Activated CD8-positive, alpha-beta T cell treated with anti-CD3 and anti-CD28 coated beads, Interleukin-2, amount 10 ng/mL, durations not matched to agents 7 days and 5 days (primary cell): ENCODE results near the gene SUPT5H. TPM values are rescaled to one million over a fixed set of nuclear protein-coding genes. Genes with fewer than 3 reads are reported as not detected.

Source experiments
- ATAC-seq: fragments of 150-1000 bp; cut with Tn5 transposase; one replicate; pipeline ENCODE4 v1.10.0; 2021; ENCODE audit warnings: moderate library complexity
- CTCF ChIA-PET: fragments of 350-600 bp; sonication (Branson Sonifier 250); formaldehyde crosslinking; loops from one replicate; lab custom pipeline; 2021; ENCODE audit warnings: antibody characterized with exemption; lab: Charles Lee
- POLR2A ChIA-PET: fragments of 350-600 bp; sonication (Branson Sonifier 250); formaldehyde crosslinking; loops from one replicate; lab custom pipeline; 2021; ENCODE audit warnings: antibody characterized with exemption; lab: Charles Lee
- DNase-seq: peaks from one replicate; pipeline ENCODE4 v3.0.0-alpha.2; 2020
- H3K27ac Mint-ChIP-seq: one replicate; pipeline ENCODE4 v1.8.0; 2021; ENCODE audit warnings: mild to moderate bottlenecking, mixed read lengths
- H3K27me3 Mint-ChIP-seq: one replicate; pipeline ENCODE4 v1.8.0; 2021; ENCODE audit warnings: low read depth, mixed read lengths
- H3K36me3 Mint-ChIP-seq: one replicate; pipeline ENCODE4 v1.8.0; 2021; ENCODE audit warnings: low read depth, mixed read lengths
- H3K4me1 Mint-ChIP-seq: one replicate; pipeline ENCODE4 v1.8.0; 2021; ENCODE audit warnings: low read depth, mixed read lengths
- H3K4me3 Mint-ChIP-seq: one replicate; pipeline ENCODE4 v1.8.0; 2021; ENCODE audit warnings: mild to moderate bottlenecking, mixed read lengths
- H3K9me3 Mint-ChIP-seq: one replicate; pipeline ENCODE4 v1.8.0; 2022; ENCODE audit warnings: mixed read lengths; ENCODE audit not compliant: insufficient read depth
- total RNA-seq, 2 experiments: library from RNA; stranded (reverse); gene quantifications; one replicate each; pipeline ENCODE4 v1.2.3, GENCODE V29; 2021

Gene SUPT5H
- total RNA-seq, 2 experiments from 2014 or later: 144 to 147 TPM

GRCh38 chr19:39514840-39515550, 69.6 kb downstream of the SUPT5H start, which contains the start of gene SELENOV:
SELENOV (plus strand) TSS chr19:39515139; CDS start chr19:39515213, 74 bp downstream.
- POLR2A ChIA-PET: interaction anchor here (1.1 kb wide), 1 partner anchor 12 kb away, joined by 3 read pairs; no protein-coding TSS in a partner anchor
- CTCF ChIA-PET: interaction anchor here (0.8 to 1.2 kb wide), 3 partner anchors 11 to 41 kb away, joined by 3 to 5 read pairs (median 4); no protein-coding TSS in a partner anchor
- H3K4me3 Mint-ChIP-seq: peak within 1 kb of the TSS; percentile 32
- ATAC-seq (peak; percentile 57), DNase-seq (no peak)
- H3K4me1 Mint-ChIP-seq: peaks cover 15% of the 10 kb centered on the region
- H3K27me3 Mint-ChIP-seq: peaks cover 42% of the 10 kb centered on the region
- no peak within 1 kb of the TSS for H3K27ac Mint-ChIP-seq
- H3K36me3 Mint-ChIP-seq: peaks cover 1% of the 10 kb centered on the region
- no peaks in the 10 kb centered on the region for H3K9me3 Mint-ChIP-seq

- Mint-ChIP-seq H3K36me3 (peaks cover 1% of the 10 kb centered on the region), H3K9me3 (no peaks in the 10 kb centered on the region), H3K4me1 (peaks cover 15% of the 10 kb centered on the region), H3K27ac (no peak overlapping the region), H3K27me3 (peaks cover 42% of the 10 kb centered on the region), H3K4me3 (no peak overlapping the region)
- ChIA-PET CTCF (interaction anchor here (0.8 kb wide), 1 partner anchor 41 kb away, joined by 3 read pairs; no protein-coding TSS in a partner anchor), POLR2A (interaction anchor here (1.1 kb wide), 1 partner anchor 12 kb away, joined by 3 read pairs; no protein-coding TSS in a partner anchor)
- ATAC-seq (peak; percentile 20), DNase-seq (no peak)
Measured at GRCh38 chr19:39515551-39516191, 70.3 kb downstream of the SUPT5H start.

DNA sequence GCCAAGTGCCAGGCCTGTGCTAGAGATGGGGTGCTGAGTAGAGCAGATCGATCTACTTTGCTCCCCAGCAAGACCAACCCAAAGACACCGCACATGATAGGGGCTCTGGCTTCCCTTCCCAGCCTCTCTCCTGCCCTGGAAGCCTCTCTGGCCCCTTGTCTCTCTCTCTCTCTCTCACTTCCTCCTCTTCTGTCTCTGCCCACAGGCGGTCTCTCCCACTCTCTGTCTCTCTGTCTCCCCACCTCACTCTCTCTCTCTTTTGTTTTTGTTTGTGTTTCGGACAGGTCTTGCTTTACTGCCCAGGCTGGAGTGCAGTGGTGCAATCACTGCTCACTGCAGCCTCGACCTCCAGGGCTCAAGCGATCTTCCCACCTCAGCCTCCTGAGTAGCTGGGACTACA, 70.9 kb downstream of the SUPT5H start:
- Mint-ChIP-seq H3K4me3 (no peak overlapping the region), H3K9me3 (no peaks in the 10 kb centered on the region), H3K4me1 (peaks cover 15% of the 10 kb centered on the region), H3K27ac (no peak overlapping the region), H3K36me3 (peaks cover 1% of the 10 kb centered on the region), H3K27me3 (peaks cover 42% of the 10 kb centered on the region)
- ATAC-seq: peak; percentile 25
- DNase-seq: no peak
- ChIA-PET POLR2A (no interaction called here), CTCF (interaction anchor here (0.8 kb wide), 1 partner anchor 42 kb away, joined by 3 read pairs; no protein-coding TSS in a partner anchor)

DNA sequence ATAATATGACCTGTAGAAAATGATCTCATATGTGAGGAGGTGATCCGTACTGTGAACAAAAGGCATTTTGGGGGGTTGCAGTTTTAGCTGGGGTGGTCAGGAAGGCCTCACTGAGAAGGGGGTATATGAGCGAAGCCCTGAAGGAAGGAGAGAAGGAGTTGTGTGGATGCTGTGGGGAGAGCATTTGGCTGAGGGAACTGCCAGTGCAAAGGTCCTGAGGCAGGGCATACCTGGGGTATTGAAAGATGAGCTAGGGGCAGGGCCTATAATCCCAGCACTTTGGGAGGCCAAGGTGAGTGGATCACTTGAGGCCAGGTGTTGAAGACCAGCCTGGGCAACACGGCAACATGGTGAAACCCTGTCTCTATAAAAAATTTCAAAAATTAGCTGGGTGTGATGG, 72.0 kb downstream of the SUPT5H start:
- ChIA-PET POLR2A (no interaction called here), CTCF (no interaction called here)
- H3K36me3 Mint-ChIP-seq: peaks cover 1% of the 10 kb centered on the region
- H3K27me3 Mint-ChIP-seq: peaks cover 42% of the 10 kb centered on the region
- DNase-seq (no peak), ATAC-seq (no peak)
- no peaks in the 10 kb centered on the region for H3K9me3 Mint-ChIP-seq
- H3K4me1 Mint-ChIP-seq: peaks cover 15% of the 10 kb centered on the region
- H3K27ac Mint-ChIP-seq: no peak overlapping the region
- no peak overlapping the region for H3K4me3 Mint-ChIP-seq

DNA sequence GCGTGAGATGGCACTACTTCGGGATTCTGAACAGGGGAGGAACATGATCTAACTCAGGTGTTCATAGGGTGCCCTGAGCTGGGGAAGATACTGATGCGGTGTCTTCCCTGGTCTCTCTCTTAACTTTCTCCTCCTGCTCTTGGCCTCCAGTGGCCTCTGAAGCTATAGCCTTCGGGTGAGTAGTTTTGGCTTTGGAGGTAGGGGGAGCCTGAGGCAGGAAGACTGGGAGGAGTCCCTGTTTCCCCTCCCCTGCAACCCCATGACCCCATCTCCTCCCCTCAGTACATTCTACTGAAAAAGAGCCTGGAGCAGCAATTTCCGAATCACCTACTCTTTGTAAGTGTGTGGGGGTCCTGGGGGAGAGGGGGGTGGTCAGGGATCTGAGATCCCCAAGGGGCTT, 73.1 kb downstream of the SUPT5H start:
- Mint-ChIP-seq H3K36me3 (peaks cover 1% of the 10 kb centered on the region), H3K9me3 (no peaks in the 10 kb centered on the region), H3K27me3 (peaks cover 35% of the 10 kb centered on the region), H3K4me3 (no peak overlapping the region), H3K27ac (no peak overlapping the region), H3K4me1 (peaks cover 15% of the 10 kb centered on the region)
- ATAC-seq: no peak
- DNase-seq: no peak
- POLR2A ChIA-PET: interaction anchor here (0.6 to 2.2 kb wide), 3 partner anchors 11 to 83 kb away, joined by 4 to 7 read pairs (median 4); partner anchors contain the start of gene RPS16
- CTCF ChIA-PET: interaction anchor here (1.2 to 2.0 kb wide), 2 partner anchors 14 to 19 kb away, joined by 3 to 8 read pairs; partner anchors contain the start of gene EID2B

- Mint-ChIP-seq H3K36me3 (peaks cover 1% of the 10 kb centered on the region), H3K4me3 (no peak overlapping the region), H3K4me1 (peaks cover 15% of the 10 kb centered on the region), H3K27me3 (peaks cover 30% of the 10 kb centered on the region), H3K27ac (no peak overlapping the region), H3K9me3 (no peaks in the 10 kb centered on the region)
- ATAC-seq (no peak), DNase-seq (no peak)
- POLR2A ChIA-PET: interaction anchor here (0.6 to 2.2 kb wide), 3 partner anchors 12 to 83 kb away, joined by 4 to 7 read pairs (median 4); partner anchors contain the start of gene RPS16
- CTCF ChIA-PET: interaction anchor here (1.0 to 2.0 kb wide), 3 partner anchors 14 to 45 kb away, joined by 3 to 8 read pairs (median 3); partner anchors contain the start of gene EID2B
Measured at GRCh38 chr19:39518975-39519374, 73.6 kb downstream of the SUPT5H start.

GRCh38 chr19:39520541-39521484, 75.4 kb downstream of the SUPT5H start:
- Mint-ChIP-seq H3K4me3 (no peak overlapping the region), H3K36me3 (no peaks in the 10 kb centered on the region), H3K27me3 (peaks cover 13% of the 10 kb centered on the region), H3K27ac (no peak overlapping the region), H3K9me3 (no peaks in the 10 kb centered on the region), H3K4me1 (peaks cover 4% of the 10 kb centered on the region)
- ATAC-seq: no peak
- DNase-seq: no peak
- ChIA-PET CTCF (interaction anchor here (2.0 kb wide), 1 partner anchor 12 kb away, joined by 8 read pairs; the partner anchor contains the start of gene EID2B), POLR2A (interaction anchor here (2.2 kb wide), 1 partner anchor 85 kb away, joined by 7 read pairs; the partner anchor contains the start of gene RPS16)

GRCh38 chr19:39524495-39524894, 79.1 kb downstream of the SUPT5H start:
- CTCF ChIA-PET: interaction anchor here (1.8 kb wide), 1 partner anchor 22 kb away, joined by 6 read pairs; no protein-coding TSS in a partner anchor
- no peaks in the 10 kb centered on the region for H3K9me3 Mint-ChIP-seq
- H3K27me3 Mint-ChIP-seq: no peaks in the 10 kb centered on the region
- no peak overlapping the region for H3K27ac Mint-ChIP-seq
- H3K4me3 Mint-ChIP-seq: no peak overlapping the region
- DNase-seq (no peak), ATAC-seq (no peak)
- no peaks in the 10 kb centered on the region for H3K36me3 Mint-ChIP-seq
- POLR2A ChIA-PET: no interaction called here
- H3K4me1 Mint-ChIP-seq: peaks cover 5% of the 10 kb centered on the region

DNA sequence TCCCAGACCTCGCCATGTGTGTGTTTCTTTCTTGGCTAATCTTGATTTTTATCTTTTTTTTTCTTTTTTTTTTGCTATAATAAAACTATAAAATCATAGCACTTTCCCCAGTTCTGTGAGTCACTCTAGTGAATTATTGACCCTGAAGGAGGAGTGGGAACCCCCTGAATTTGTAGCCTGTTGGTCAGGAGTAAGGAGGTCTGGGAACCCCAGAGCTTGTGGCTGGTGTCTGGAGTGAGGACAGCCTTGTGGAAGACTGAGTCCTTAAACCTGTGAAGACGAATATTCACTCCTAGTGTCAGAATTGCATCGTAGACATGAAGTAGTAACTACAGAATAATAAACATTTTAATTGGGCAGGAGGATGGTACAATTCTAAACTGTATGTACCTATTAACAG, 79.8 kb downstream of the SUPT5H start:
- H3K27ac Mint-ChIP-seq: no peak overlapping the region
- no peaks in the 10 kb centered on the region for H3K36me3 Mint-ChIP-seq
- POLR2A ChIA-PET: no interaction called here
- H3K4me1 Mint-ChIP-seq: peaks cover 5% of the 10 kb centered on the region
- no peaks in the 10 kb centered on the region for H3K27me3 Mint-ChIP-seq
- CTCF ChIA-PET: interaction anchor here (1.8 kb wide), 1 partner anchor 22 kb away, joined by 6 read pairs; no protein-coding TSS in a partner anchor
- DNase-seq: no peak
- ATAC-seq: no peak
- H3K9me3 Mint-ChIP-seq: no peaks in the 10 kb centered on the region
- H3K4me3 Mint-ChIP-seq: no peak overlapping the region
